ENCODE data around the gene REXO1.

The REXO1 gene

GRCh38 chr19:1826557-1827521 lies 21.4 kb downstream of the REXO1 start:
- no peak for DNase-seq

- DNase-seq = peak; percentile 53 to 86
These were observed 22.2 kb downstream of the REXO1 start for GRCh38 chr19:1825909-1826556.

DNA sequence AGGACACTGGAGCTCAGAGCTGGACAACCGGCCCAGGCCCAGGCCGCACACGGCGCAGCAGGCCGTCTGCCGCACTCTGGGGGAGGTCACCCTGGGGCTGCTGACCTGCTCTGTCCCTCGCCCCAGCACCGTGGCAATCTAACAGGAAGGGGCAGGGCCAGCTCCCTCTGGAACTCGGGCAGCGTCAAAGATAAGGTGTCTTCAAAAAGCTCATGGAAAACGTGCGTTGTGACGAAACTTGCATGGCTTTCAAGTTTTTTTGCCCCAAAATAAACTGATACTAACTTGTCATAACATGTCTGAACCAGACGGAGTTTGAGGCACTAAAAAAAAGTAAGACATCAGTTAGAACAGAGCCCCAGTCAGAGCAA lies 24.0 kb downstream of the REXO1 start:
- no peak for DNase-seq

GRCh38 chr19:1823539-1824251 lies 24.6 kb downstream of the REXO1 start:
- no peak for DNase-seq

- no peak for DNase-seq
These were observed 25.3 kb downstream of the REXO1 start for GRCh38 chr19:1823020-1823419.

GRCh38 chr19:1822210-1822609 lies 26.1 kb downstream of the REXO1 start:
- peak; percentile 38 to 93 for DNase-seq

- DNase-seq = no peak
These were observed 28.7 kb downstream of the REXO1 start for GRCh38 chr19:1819341-1820255.

DNA sequence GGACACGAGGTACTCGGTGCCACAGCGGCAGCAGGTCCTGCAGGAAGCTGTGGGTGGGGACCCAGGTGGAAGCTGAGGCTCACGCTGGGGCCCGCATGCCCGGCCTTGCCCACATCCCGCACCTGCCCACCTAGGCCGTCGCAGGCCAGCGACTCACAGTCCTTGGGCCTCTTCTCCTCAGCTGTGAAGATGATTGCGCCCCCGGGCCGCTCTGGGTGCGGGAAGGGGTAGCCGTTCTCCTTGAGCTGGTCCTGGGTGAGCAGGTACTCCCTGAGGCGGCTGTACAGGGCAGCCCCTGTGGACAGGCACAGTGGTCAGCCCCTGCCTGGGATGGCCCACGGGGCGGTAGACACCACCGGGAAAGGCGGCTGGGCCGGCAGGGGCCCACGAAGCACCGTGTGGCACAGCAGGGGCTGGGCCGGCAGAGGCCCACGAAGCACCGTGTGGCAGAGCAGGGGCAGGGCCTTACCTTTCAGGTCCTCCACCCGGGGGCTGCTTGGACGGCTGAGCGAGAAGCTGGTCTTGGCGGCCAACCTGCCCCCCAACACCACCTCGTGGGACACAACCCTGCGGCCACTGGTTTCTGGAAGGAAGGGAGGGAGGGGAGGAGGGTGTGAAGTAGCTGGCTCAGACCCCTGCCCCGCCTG lies 29.6 kb downstream of the REXO1 start:
- DNase-seq = no peak

DNA sequence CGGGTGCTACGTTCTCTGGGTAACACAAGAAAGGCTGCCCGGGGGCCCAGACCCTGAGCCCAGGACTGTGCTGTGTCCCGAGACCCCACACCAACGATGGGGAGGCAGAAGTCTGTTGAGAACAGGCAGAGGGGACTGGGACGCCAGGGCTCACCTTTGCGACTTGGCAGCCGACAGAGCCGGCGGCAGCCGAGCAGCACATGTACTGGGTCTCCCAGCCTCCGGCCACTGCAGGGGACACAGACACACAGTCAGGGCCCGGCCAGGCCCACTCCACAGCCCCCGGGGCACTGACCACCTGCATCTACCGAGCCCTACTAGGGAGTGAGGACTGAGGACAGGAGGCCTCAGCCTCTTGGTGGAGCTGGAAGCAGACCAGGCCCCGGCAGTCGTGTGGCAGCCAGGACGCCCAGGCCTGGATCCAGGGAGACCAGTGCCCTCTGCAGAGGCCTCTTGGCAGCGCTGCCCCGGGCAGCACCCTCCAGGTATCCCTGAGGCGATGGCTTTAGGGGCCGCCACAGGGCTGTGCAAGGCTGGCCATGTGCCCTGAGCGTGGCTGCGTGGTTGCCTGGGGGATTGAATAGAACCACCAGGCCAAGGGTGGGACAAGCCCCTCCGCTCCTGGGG lies 30.6 kb downstream of the REXO1 start:
- DNase-seq = no peak

- DNase-seq = no peak
These were observed 31.6 kb downstream of the REXO1 start for GRCh38 chr19:1816530-1817298.

- no peak for DNase-seq
These were observed 32.4 kb downstream of the REXO1 start for GRCh38 chr19:1815605-1816529.

DNA sequence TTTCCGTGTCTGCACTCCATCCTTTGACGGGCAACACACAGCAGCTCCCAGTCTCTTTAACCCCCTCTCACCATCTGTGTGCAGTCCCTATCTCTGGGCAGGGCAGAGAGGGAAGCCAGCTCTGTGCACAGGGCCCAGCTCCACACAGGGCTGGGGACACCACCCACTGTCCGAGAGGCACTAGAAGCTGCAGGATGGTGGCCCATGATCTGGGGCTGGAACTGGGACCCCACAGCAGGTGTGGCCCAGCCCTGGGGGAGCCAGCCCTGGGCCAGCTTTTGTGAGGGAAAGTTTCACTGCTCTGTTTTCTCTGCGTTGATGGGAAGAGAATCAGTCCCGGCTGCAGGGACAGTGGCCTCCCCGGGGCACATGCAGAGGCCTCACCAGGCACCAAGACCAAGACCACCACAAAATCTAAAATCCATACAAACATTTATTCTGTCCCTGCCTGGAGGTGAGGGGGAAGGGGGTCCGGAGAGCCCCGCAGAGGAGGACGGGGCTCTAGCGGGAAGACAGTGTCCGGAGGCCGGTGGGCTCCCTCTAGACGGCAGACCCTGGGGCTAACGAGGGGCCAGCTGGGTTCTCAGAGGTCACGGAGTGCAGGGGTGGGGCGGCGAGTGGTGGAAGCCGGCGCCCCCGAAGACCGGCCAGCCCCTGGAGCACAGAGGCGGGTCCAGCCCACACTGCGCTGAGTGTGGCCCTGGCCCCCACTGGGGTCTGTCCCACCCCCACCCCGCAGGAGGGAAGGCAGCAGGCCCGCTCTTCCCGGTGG lies 33.3 kb downstream of the REXO1 start:
- no peak for DNase-seq

DNA sequence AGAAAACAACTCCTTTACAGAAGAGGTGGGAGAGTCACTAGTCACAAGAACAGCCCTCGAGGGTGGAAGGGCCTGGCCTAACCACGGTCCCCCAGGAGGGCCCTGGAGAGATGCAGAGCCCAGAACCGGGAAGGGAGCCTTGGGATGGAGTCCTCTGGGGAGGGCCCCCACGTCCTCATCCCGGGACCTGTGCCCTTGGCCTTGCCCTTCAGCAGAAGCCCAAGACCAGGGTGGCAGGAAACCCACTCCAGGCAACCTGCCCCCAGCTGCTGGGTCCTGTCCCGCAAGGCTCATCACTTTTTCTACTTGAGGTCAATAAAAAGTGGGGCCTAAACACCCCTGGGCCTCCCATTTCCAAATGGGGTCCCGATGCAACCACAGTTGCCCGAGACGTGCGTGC lies 33.9 kb downstream of the REXO1 start:
- DNase-seq = no peak

DNA sequence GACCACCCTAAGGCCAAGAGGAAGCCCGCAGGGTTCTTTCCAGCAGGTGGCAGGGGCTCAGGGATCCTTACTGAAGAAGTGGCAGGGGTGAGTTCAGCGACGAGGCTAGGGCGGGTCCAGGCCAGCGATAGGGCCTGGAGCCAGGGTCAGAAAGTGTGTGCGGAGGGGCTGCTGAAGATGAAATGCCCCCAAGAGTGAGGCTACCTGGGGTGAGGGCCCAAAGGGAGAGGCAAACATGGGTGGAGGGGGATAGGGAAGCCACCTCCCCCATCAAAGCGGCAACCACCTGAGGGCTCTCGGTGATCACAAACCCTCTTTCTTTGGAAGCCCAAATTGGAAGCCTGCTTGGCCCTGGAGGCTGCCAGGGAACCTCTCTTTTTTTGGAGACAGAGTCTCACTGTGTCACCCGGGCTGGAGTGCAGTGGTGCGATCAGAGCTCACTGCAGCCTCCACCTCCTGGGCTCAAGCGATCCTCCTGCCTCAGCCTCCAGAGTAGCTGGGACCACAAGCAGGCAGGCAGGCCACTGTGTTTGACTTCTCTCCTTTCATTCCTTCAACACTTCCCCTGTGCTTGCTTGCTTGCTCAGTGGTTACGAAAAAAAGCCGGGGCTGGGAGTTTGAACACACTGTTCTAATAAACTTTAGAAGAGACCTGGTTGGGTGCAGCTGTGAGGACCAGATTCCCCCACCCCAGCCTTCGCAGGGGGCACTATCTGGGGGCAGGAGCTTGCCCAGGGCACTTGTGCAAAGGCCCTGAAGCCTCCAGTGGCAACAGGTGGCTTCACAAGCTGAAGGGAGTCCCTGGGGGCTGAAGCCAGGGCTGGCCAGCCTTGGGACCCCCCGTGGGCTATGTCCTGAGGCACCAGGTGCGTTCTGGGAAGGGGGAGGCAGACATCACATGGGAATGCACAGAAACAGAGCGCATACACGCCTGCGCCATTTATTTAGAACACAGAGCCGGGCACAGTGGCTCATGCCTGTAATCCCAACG lies 34.8 kb downstream of the REXO1 start:
- DNase-seq = no peak

DNA sequence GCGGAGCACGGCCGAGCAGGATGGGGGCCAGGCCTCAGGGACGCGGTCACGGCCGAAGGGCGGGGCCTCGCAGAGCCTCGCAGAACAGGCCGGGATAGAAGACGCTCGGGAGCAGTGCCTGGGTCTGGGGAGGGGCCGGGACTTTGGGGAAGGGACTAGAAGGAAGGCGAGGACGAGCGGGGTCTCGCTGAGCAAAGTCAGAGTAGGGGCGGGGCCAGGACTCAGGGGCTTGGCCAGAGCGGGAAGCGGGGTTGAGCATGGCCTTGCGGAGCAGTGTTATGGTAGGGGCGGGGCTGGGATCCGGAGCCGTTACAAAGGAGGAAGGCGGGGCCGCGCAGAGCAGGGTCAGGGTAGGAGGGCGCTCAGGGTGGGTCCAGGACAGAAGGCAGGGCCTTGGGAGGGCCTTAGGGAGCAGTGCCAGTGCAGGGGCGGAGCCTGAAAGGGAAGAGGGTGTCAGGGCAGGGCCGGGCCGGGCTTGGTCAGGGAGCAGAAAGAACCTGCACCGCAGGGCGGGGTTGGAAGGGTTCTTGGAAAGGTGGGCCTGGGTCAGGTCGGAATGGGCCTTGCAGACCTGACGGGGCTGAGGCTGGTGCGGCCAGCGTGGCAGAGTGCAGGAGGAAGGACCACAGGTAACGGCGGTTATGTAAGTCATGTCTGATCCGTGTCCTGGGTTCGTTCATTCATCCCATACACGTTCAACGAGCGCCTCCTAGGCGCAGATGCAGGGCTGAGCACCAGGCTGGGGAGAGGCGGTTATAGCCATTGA lies 35.7 kb downstream of the REXO1 start:
- peak; percentile 93 to 94 for DNase-seq

DNA sequence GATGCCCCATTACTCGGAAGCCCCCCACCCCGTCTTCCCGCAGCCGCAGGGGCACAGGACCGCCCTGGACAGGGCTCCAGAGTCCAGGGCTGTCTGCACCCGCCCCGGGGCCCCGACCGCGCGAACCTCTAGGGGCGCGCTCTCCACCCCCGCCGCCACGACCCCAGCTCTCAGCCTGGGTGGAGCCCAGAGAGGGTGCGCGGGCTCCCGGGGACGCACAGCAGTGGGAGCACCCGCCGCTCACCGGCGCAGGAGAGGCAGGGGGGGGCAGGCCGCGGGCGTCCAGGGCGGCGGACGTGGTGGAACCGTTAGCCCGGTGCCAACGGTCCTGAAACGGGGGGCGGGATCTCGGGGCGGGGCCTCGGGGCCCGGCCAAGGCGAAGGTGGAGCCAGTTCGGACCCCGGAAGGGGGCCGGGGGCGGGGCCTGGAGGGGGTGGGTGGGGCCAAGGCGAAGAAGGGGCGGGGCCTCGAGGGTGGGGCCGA lies 36.3 kb downstream of the REXO1 start, which contains the start of gene ATP8B3:
Gene ATP8B3, minus strand, starts transcription at position 335 of the 484 bp plus-strand sequence. CDS start 540 bp downstream, outside the sequence.
- no peak for DNase-seq

Measured in NCI-H446 (cell line).